ENCODE results near the gene SIX1.

- no peak for TF ChIP-seq CTCF (IDR thresholded peaks at IDR 0.05)
- TF ChIP-seq EP300 (IDR thresholded peaks at IDR 0.05): no peak
- no peak for TF ChIP-seq POLR2AphosphoS5 (IDR thresholded peaks at IDR 0.05)
Measured at GRCh38 chr14:60602291-60602690, 47.0 kb downstream of the SIX1 start.

All from gastroesophageal sphincter (tissue), 3 donors.